GM18499 (cell line): ENCODE measurements around the gene MTG2.

Source experiments
- ATAC-seq: cut with Tn5 transposase; IDR thresholded peaks from one replicate; pipeline ENCODE4 v1.9.1; 2021; ENCODE audit warnings: moderate number of reproducible peaks; ENCODE audit not compliant: insufficient read depth, unreplicated experiment

MTG2 gene

GRCh38 chr20:62182469-62183425 is at the start of gene MTG2:
Gene MTG2, plus strand, starts transcription at chr20:62183028. Its CDS starts 10,393 bp downstream, at chr20:62193421.
- peak; percentile 73 for ATAC-seq

GRCh38 chr20:62133051-62133845 is 49.6 kb upstream of the MTG2 start:
- no peak for ATAC-seq

GRCh38 chr20:62133864-62134263 is 49.0 kb upstream of the MTG2 start:
- ATAC-seq = no peak

GRCh38 chr20:62134735-62135231 is 48.0 kb upstream of the MTG2 start:
- no peak for ATAC-seq

DNA sequence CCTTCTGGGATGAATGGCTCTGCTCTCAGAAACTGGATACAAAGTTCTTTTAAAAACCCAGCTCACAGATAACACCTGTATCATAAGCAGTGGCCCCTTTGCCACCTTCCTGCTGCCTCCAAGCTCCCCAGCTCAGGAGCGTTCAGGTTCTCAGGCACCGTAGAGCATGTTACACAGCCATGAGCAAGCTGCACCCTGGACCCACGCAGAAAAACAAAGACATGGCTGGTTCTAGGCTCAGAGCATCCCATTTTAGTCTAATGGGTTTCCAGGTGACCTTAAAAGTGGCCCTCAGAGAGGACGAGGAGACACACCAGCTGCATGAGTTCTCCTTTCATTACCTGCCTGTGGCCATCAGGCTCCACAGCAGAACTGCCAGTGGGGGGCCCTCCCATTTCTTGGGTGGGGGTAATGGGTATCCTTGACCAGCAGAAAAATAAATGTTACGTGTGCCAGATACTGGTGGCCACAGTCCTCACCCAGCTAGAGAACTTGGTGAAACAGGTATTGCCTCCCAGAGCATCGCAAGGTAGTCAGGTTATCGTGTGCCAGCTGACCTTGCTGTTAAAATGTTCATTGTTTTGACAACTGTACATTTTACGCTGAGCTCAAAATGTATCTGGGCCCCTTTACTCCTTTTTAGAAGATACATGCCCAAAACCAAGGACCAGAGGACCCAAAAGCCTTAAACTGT is 47.1 kb upstream of the MTG2 start:
- no peak for ATAC-seq

- ATAC-seq = no peak
Measured at GRCh38 chr20:62136283-62137091, 46.3 kb upstream of the MTG2 start.

GRCh38 chr20:62137092-62137384 is 45.8 kb upstream of the MTG2 start:
- no peak for ATAC-seq

- no peak for ATAC-seq
Measured at GRCh38 chr20:62137478-62138203, 45.2 kb upstream of the MTG2 start.

GRCh38 chr20:62138204-62138543 is 44.7 kb upstream of the MTG2 start:
- no peak for ATAC-seq

DNA sequence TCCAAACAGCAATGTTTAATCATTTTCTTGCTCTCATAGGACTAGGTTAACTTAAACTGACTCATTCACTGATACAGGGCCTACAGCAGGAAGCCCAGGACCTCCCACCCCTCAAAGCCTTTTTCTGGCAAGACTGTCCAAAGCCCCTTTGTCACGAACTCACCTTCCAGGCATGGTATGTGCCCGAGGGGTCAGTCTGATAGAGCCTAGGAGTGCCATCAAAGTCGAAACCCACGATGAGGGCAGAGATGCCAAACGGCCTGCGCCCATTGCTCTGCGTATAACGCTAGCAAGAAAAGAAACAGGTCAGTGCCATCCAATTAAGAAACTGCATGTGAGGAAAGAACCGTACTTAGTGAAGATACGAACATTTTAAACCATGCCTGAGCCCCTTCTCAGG is 43.9 kb upstream of the MTG2 start:
- no peak for ATAC-seq

GRCh38 chr20:62139636-62140035 is 43.2 kb upstream of the MTG2 start:
- ATAC-seq = no peak

DNA sequence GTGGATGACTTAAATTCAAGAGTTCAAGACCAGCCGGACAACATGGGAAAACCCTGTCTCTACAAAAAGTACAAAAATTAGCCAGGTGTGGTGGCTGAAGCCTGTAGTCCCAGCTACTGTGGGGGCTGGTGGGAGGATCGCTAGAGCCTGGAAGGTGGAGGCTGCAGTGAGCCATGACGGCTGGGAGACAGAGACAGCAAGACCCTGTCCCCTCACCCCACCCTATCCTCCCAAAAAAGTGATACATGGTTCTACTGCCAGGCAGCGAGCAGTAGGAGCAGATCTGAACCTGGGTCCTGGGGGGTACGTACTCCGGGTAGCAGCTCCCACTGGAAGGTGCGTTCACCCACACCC is 41.8 kb upstream of the MTG2 start:
- ATAC-seq = no peak

- no peak for ATAC-seq
Measured at GRCh38 chr20:62141397-62142251, 41.2 kb upstream of the MTG2 start.

- peak; percentile 8 for ATAC-seq
Measured at GRCh38 chr20:62142252-62143080, 40.4 kb upstream of the MTG2 start.

DNA sequence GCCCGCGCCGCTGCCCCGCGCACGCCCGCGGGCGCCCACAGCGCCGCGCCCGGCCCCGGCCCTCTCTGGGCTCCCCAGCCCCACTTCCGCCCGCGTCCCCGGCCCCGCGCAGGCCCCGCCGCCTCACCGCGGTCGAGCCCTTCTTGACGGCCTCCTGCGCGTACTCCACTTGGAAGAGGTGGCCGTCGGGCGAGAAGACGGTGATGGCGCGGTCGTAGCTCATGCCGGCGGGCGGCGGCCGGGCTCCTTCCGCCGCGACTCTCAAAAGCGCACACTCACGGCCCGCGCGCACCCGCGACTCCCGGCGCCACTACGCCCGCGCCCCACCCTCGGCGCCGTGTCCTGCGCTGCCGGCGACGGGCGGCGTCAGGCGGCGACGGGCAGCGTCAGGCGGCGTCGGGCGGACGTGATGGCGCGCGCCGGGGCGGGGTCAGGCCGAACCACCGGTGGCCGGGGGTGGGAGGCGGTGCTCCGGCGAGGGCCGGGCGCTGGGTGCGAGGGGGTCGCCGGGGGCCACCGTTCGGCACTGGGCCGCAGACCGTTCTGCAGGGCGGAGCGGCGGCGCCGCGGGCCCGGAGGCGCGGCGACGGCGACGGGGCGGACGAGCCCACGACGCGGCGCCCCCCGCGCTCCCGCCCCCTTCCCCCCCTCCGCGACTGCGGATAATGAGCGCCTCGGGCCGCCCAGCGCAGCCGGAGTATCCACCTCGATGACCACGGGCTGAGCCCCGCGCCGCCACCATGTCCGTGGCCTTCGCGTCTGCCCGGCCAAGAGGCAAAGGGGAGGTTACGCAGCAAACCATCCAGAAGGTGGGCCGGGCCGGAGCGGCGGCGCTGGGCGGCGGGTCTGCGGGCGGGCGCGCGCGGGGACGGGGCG is 39.5 kb upstream of the MTG2 start, which contains the start of the genes PSMA7 and SS18L1:
Gene PSMA7, minus strand, starts transcription at position 314 of the 876 bp plus-strand sequence. Its CDS starts 91 bp downstream, at position 223.
Gene SS18L1, plus strand, starts transcription at position 689 of the 876 bp plus-strand sequence. Its CDS starts 52 bp downstream, at position 741.
- peak; percentile 36 for ATAC-seq
